T-helper 9 cell (primary cell): ENCODE measurements around the gene DAAM1.

Experiments used
- DNase-seq: peaks from one replicate; pipeline ENCODE4 v3.0.0-alpha.2; 2020
- total RNA-seq, 2 donors: gene quantifications; one replicate each; lab custom pipeline; 2026; lab: John Stamatoyannopoulos, UW

Gene DAAM1
- 12.5 to 29.4 reads per million in 2 donors for total RNA-seq

- peak; percentile 89 for DNase-seq
These were observed at the start of gene DAAM1 for GRCh38 chr14:59188461-59189090. DAAM1 (plus strand) TSS chr14:59188667; CDS start chr14:59263478, 74,811 bp downstream.

GRCh38 chr14:59139324-59139723 lies 49.1 kb upstream of the DAAM1 start:
- no peak for DNase-seq

- no peak for DNase-seq
These were observed 48.2 kb upstream of the DAAM1 start for GRCh38 chr14:59140106-59140843.

GRCh38 chr14:59146484-59146883 lies 42.0 kb upstream of the DAAM1 start:
- DNase-seq = no peak

DNA sequence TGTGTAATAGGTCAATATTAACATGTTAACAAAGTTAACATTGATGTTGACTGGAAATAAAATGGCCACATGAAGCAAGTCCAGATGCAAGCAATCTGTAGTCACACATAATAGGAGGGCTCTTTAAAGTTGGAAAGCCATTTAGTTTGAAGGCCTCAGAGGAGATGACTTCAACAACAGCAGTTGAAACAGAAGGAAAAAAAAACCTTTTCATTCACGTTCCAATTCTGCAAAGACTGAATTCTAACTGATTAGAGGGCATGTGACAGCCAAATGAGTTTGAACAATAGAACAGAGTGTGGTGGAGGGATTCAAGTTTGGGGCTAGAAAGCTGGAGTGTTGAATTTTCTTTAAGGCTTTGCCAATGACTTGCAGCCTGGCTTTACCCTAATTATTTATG lies 41.5 kb upstream of the DAAM1 start:
- DNase-seq = no peak

DNA sequence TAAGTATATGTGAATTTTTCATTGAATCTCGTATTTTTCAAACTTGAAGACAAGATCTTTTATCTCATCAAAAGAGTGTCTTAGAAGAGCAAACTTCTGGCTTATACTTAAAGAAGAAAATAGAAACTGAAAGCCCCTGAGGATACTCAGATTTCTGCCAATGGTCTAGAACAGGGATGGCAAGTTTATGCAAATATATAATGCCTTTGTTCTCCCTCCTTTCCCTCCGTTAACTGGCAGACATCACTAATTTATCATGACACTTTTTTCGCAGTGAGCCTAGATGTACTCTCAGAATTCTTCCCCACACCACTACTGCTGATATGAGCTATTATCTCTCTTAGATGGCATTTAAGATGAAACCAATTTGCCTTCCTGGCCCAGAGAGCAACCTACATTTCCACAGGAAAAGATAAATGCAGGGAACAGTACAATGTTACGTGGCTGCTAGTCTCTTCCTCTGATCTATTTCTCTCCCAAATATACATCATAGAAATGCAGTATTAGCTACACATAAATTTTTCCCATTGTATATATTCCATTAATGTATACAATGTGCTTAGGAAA lies 40.0 kb upstream of the DAAM1 start:
- no peak for DNase-seq

- DNase-seq = no peak
These were observed 37.5 kb upstream of the DAAM1 start for GRCh38 chr14:59150990-59151389.

GRCh38 chr14:59154373-59154772 lies 34.1 kb upstream of the DAAM1 start:
- DNase-seq = no peak

DNA sequence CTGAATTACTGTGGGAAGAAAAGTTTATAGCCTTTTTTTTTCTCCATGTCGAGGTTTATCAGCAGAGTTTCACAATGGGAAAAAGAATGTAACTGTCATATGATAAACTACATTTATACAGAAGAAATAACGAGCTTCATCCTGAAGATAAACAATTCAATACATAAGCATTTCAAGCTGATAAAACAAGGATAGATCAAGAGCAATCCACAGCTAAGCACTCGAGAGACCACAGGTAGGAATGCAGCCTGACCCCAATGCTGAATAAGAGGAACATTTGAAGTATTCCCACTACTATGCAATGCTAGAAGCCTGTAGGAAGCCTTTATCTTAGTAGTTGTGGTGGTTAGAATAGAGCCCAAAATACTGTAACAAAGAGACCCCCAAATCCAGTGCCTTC lies 32.6 kb upstream of the DAAM1 start:
- no peak for DNase-seq

- no peak for DNase-seq
These were observed 29.3 kb upstream of the DAAM1 start for GRCh38 chr14:59159169-59159568.

GRCh38 chr14:59160506-59160905 lies 28.0 kb upstream of the DAAM1 start:
- DNase-seq = no peak

- DNase-seq = no peak
These were observed 26.8 kb upstream of the DAAM1 start for GRCh38 chr14:59161561-59162175.

- no peak for DNase-seq
These were observed 22.2 kb upstream of the DAAM1 start for GRCh38 chr14:59166258-59166657.

DNA sequence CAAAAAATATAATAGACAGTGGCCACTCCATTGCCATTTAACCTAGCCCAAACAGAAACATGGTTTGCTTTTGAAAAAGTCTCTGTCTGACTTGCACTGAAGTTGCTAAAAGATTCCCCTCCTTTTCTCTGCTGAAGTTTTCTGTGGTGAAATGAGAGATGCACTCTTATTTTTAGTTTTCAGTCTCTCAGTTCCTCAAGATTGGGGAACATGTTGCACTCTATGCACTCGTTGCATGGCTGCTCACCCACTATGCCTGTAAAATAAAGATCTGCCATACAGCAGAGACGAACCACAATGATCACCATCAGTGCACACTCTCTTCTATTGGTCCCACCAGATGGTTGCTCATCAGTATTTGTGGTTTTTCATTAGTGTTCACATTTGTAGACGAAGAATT lies 13.1 kb upstream of the DAAM1 start:
- no peak for DNase-seq

- no peak for DNase-seq
These were observed 11.7 kb upstream of the DAAM1 start for GRCh38 chr14:59176765-59177164.

DNA sequence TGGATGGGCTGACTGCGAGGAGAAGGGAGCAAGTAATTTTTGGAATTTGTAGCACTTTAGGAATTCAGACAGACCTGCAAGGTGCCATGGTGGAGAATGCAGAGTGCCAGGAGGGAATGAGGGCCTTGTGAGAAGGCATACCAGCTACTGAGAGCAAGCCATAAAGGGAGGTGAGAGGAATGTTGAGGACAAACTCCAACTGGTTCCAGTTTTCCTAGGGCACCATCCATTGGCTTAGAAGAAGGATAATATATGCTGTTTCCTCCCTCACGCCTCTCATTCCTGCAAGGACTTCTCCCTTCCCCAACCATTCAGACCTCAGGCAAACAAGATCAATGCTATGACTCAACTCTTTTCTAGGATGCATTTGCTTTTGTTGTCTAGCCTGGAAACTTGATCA lies 11.2 kb upstream of the DAAM1 start:
- DNase-seq = no peak

DNA sequence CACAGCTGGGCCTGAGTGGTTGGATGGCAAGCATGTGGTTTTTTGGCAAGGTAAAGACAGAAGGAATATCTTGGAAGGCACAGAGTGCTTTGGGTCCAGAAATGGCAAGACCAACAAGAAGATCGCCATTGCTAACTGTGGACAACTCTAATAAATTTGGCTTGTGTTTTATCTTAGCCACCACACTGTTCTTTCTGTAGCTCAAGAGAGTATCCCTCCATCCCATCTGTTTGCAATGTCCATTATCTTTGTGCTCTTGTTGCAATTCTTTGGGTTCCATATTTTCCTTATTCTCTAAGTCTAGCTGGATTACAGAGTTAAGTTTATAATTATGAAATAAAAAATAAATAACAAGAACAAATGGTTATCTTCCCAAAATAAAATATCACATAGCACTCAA lies 6.7 kb upstream of the DAAM1 start:
- no peak for DNase-seq

- DNase-seq = no peak
These were observed 5.8 kb upstream of the DAAM1 start for GRCh38 chr14:59182641-59183040.

- DNase-seq = no peak
These were observed 5.3 kb upstream of the DAAM1 start for GRCh38 chr14:59183150-59183549.

- no peak for DNase-seq
These were observed 4.1 kb upstream of the DAAM1 start for GRCh38 chr14:59184396-59184795.

DNA sequence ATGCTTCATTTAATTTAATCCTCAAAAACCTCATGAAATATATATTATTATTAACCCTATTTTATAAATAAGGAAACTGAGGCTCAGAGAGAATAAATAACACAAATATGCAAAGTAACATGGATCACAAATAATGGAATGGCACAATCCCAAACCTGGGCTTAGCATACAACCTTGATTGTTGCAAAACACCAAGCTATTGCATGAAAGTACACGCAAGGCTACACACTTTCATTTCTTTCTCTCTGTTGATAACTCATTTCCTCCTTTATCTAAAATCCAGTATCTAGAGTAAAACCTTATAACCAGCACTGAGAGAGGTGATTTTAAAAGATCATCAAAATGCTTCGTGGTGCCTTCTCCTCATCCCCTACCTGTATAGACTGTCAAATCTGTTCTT lies 2.8 kb upstream of the DAAM1 start:
- DNase-seq = no peak

DNA sequence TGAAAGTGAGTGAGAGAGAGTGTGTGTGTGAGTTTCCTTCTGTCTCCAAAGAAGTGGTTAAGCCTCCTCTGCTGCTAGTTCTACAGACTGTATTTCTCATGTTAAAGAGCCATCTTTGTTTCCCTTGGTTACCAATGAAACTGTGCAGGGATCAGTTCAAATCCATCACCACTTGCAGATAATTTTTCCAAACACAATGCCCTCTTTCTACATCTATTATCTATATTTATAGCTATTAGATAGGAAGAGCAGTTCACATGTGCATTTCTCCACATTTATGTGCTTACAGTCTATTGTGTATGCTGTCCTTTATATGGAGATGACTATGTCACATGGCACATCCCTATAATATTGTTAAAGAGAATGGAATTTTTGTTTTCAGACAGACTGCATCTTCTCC lies 2.2 kb upstream of the DAAM1 start:
- no peak for DNase-seq

GRCh38 chr14:59187118-59187517 lies 1.3 kb upstream of the DAAM1 start:
- DNase-seq = no peak
